GM19193 (cell line): Measurements from ENCODE around the gene SLC25A48.

ENCODE experiments used
- POLR2A ChIP-seq: IDR thresholded peaks from 4 replicates; pipeline ENCODE4 v1.6.1; 2011; ENCODE audit not compliant: insufficient read depth, insufficient read length; ENCODE audit errors: extremely low read depth

Gene SLC25A48

DNA sequence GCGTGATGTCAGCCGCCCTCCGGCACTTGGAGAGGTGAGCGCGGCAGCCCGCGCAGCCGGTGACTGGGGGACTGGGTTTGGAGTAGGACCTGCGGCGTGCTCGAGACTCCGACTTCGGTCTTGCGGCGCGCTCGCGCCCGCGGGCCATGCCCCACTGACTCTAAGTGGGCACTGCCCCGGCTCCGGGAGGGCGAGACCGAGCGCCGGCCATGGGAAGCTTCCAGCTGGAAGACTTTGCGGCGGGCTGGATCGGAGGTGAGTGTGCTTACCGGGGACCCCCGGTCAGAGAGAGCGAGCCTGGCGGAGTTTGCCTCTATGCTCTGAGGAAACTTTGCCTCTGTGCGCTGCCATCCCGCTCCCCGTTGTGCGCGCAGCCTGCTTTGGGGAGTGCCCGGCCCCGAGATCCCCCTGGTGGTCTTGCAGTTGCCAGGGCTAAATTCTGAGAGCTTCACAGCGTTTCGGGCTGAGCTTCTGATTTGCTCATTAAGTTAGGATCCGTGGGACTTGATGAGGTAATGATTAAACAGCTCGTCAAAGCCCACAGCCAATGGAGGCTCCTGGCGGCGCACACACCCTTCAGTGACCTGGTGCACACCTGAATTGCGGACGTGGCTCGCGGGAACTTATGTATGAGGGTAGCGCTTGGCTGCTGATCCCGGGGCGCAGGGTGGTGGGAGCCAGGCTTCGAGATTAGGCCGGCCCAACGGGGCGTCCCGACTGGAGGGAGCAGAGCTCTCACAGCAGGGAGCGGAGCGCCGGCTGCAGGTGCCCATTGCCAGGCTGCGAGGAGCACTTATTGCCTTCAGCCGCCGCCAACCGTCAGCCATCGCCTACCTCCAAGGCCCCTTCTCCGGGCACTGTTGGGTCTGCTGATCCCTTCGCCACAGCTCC, at the start of gene SLC25A48:
TSS of gene SLC25A48 (plus strand) at position 25 of the 891 bp plus-strand sequence. CDS start at position 210, 185 bp downstream.
- TF ChIP-seq POLR2A = no peak

DNA sequence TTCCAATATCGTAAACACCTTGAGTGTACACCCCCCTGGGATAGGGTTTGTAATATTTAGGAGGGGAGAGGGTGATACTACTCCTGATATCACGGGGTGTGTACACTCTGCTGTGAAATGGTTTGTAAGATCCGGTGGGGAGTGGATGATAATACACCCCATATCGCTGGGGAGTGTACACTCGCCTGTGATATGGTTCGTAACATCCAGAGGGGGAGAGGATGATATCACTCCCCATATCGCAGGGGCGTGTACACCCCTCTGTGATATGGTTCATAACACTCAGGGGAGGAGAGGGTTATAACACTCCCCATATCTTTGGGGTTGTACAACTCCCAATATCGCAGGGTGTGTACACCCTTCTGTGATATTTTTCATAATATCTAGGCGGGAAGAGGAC, 33.8 kb upstream of the SLC25A48 start:
- TF ChIP-seq POLR2A = no peak

- no peak for TF ChIP-seq POLR2A
Measured at GRCh38 chr5:135810188-135810943, 24.1 kb upstream of the SLC25A48 start.

GRCh38 chr5:135811007-135811406, 23.5 kb upstream of the SLC25A48 start:
- no peak for TF ChIP-seq POLR2A

DNA sequence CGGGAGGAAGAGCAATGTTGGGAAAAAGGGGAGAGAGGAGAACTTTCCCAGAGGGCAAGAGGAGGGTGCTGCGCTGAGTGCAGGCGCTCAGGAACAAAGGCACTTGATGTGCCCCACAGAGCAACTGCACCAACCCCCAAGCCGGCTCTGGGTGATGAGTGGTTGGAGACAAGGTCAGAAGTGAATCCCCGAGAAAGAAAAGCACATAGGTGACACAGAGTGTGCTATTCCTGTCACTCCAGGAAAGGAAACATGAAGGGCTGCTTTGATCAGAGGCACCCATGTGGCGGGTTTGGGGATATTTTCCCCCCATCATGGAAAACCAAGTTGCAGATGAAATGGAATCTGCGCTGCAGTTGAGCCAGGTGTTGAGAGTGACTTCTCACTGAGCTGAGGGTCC, 20.7 kb upstream of the SLC25A48 start:
- TF ChIP-seq POLR2A = no peak

- no peak for TF ChIP-seq POLR2A
Measured at GRCh38 chr5:135814316-135814715, 20.1 kb upstream of the SLC25A48 start.

DNA sequence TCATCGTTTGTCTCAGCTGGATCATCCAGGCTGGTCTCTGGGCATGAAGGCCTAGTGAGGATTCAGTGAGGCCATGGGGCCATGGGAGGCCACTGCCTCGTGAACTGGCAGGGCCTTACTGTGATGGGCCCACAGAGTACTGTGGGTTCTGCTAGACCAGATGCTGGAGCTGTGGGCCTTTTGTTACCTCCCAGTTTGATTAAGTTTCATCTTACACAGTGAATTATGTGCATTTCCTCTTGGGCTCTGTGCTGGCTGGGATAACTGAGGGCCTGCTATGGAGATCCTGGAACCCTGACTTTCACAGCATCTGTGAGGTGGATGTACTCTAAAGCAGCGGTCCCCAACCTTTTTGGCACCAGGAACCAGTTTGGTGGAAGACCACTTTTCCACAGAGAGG, 19.7 kb upstream of the SLC25A48 start:
- TF ChIP-seq POLR2A = no peak

GRCh38 chr5:135821061-135821801, 13.2 kb upstream of the SLC25A48 start:
- TF ChIP-seq POLR2A = no peak

- TF ChIP-seq POLR2A = no peak
Measured at GRCh38 chr5:135821802-135822201, 12.7 kb upstream of the SLC25A48 start.

DNA sequence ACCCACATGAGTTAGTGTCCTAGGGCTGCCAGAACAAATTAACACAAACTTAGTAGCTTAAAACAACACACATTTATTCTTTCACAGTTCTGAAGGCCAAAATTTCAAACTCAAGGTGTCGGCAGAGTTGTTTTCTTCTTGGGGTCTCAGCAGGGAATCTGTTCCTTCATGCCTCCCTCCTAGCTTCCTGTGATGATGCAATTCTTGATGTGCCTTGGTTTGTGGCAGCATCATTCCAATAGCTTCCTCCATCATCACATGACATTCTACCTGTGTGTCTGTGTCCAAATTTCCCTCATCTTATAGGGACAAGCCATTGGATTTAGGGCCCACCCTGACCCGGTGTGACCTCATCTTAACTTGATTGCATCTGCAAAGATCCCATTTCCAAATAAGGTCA, 12.2 kb upstream of the SLC25A48 start:
- no peak for TF ChIP-seq POLR2A

DNA sequence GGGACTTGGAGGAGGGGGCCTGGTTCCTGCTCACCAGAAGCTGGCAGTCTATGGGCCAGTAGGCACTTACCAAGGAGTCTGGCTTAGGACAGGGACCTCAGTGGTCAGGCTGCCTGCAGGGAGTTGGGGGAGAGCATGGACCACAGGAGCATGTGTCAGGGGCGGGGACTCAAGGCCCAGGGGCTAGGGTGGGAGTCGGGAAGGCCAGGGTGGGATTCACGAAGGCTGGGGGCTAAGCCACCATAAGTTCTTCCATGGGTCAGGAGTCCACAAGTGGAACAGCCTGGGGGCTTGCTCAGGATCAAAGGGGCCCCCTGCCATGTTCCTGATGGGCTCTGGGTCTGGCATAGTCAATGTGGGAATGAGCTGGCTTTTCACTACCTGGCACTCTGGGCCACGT, 11.5 kb upstream of the SLC25A48 start:
- no peak for TF ChIP-seq POLR2A

GRCh38 chr5:135823881-135824280, 10.6 kb upstream of the SLC25A48 start:
- no peak for TF ChIP-seq POLR2A

GRCh38 chr5:135824541-135825041, 9.9 kb upstream of the SLC25A48 start:
- TF ChIP-seq POLR2A = no peak

GRCh38 chr5:135825373-135826220, 8.9 kb upstream of the SLC25A48 start:
- no peak for TF ChIP-seq POLR2A
